Activated T-cell treated with anti-CD3 and anti-CD28 coated beads, Interleukin-2, amount 50 U/mL, for 1 hour (primary cell): ENCODE results near the gene SRRD.

ENCODE experiments used
- DNase-seq: peaks from one replicate; pipeline ENCODE4 v3.0.0-alpha.2; 2020

SRRD gene

GRCh38 chr22:26453812-26454500, 29.7 kb upstream of the SRRD start:
- DNase-seq: no peak

- DNase-seq: no peak
These were observed 25.9 kb upstream of the SRRD start for GRCh38 chr22:26457661-26458272.

GRCh38 chr22:26460202-26460601, 23.5 kb upstream of the SRRD start:
- no peak for DNase-seq

- DNase-seq: peak; percentile 45
These were observed 22.4 kb upstream of the SRRD start for GRCh38 chr22:26461188-26461810.

GRCh38 chr22:26462051-26462450, 21.6 kb upstream of the SRRD start:
- DNase-seq: no peak

- no peak for DNase-seq
These were observed 21.0 kb upstream of the SRRD start for GRCh38 chr22:26462641-26463040.

GRCh38 chr22:26463101-26463661, 20.5 kb upstream of the SRRD start:
- DNase-seq: no peak

- no peak for DNase-seq
These were observed 20.0 kb upstream of the SRRD start for GRCh38 chr22:26463688-26464087.

- no peak for DNase-seq
These were observed 19.4 kb upstream of the SRRD start for GRCh38 chr22:26464312-26464711.

GRCh38 chr22:26466196-26466595, 17.5 kb upstream of the SRRD start:
- no peak for DNase-seq

GRCh38 chr22:26470807-26471206, 12.9 kb upstream of the SRRD start:
- DNase-seq: no peak

GRCh38 chr22:26471522-26471921, 12.2 kb upstream of the SRRD start:
- no peak for DNase-seq

GRCh38 chr22:26474682-26475081, 9.0 kb upstream of the SRRD start:
- DNase-seq: no peak

GRCh38 chr22:26476705-26477340, 6.9 kb upstream of the SRRD start:
- DNase-seq: no peak

- no peak for DNase-seq
These were observed 6.3 kb upstream of the SRRD start for GRCh38 chr22:26477341-26477731.

- no peak for DNase-seq
These were observed 4.5 kb upstream of the SRRD start for GRCh38 chr22:26479043-26479791.

- DNase-seq: no peak
These were observed 3.7 kb upstream of the SRRD start for GRCh38 chr22:26479792-26480610.

- no peak for DNase-seq
These were observed 3.1 kb upstream of the SRRD start for GRCh38 chr22:26480611-26480932.

- no peak for DNase-seq
These were observed 2.5 kb upstream of the SRRD start for GRCh38 chr22:26481112-26481693.

- no peak for DNase-seq
These were observed 2.0 kb upstream of the SRRD start for GRCh38 chr22:26481694-26482093.

GRCh38 chr22:26482161-26482560, 1.5 kb upstream of the SRRD start:
- no peak for DNase-seq

GRCh38 chr22:26483043-26483438, 636 bp upstream of the SRRD start:
- no peak for DNase-seq
